Suppressor macrophage treated with lipopolysaccharide for 1 hour (primary cell): ENCODE results near the gene TFG.
A peak's percentile ranks its signal among the peaks of the same experiment; 100 is the strongest.
"Not testable (repeated sequence)": the region's sequence is repeated elsewhere in the genome, so short reads cannot be mapped to it uniquely, and the experiment has no call there.

Experiments
- DNase-seq, 3 donors: peaks; one replicate each; pipeline ENCODE4 v3.0.0-alpha.2; 2020 to 2022

The TFG gene

DNA sequence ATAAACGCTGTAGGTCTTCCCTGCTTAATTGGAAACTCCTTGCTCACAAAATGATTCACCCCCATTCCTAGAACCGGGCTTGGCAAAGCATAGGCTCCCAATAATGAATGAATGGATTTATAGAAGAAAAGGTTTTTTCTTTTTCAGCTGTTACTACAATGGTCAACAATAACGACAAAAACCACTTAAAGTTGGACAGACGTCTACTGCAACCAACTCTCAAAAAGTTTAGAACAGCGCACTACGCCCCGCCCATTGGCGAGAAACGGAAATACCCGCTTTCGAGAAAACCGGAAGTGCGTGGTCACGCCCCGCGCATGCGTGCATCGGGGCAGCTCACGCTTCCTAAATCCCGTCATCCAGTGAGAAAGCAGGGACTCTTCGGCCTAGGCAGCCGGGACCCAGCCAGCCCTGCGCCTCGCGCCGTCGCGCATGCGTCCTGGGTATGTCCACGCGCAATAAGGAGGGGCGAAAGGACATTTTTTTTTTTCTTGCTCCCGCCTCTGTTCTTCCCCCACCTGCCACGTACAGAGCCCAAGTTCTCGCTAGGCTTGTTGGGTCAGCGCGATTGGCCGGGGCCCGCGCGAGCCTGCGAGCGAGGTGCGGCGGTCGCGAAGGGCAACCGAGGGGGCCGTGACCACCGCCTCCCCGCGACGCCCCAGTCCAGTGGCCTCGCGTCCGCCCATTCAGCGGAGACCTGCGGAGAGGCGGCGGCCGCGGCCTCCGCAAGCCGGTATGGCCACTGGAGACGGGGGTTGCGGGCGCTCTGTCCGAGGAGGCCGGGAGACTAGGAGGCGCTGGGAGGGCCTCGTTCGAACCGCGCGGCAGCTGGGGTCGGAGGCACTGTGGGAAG lies at the start of gene TFG:
Gene TFG (plus strand): TSS at position 506 of the 853 bp plus-strand sequence. CDS start 4,192 bp downstream, outside the sequence.
- peak; percentile 100 for DNase-seq

GRCh38 chr3:100661294-100661693 lies 48.0 kb upstream of the TFG start:
- not testable (repeated sequence) for DNase-seq

DNA sequence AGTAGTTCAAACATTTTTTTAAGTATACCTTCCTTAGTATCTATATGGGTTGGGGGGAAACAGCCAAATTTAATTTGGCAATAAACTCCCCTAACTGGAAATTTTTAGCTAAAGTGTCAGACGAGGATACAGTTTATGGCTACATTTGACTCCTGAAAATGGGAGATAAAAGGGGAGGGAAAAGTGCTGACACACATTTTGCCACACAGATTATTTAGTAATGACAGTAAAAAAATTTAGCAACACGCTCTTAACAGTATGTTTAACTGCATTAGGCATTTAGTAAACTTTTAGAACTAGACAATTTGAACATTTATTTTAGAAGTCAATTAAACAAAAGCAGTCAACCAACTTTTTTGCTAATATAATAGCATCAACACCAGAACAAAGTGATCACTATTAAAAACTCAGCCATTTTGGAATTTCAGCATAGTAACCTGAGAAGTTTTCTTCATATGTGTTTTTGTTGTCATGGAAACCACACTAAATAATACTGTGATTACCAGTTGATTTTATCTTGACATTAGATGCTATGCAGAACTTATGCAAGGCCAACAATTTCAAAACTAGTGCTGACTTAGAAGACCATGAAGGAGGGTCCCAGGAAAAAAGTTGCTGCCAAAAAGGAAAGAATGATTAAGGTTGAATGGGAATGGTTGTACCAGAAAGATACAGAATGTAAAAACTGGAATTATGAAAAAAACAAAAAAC lies 47.0 kb upstream of the TFG start:
- DNase-seq = no peak

DNA sequence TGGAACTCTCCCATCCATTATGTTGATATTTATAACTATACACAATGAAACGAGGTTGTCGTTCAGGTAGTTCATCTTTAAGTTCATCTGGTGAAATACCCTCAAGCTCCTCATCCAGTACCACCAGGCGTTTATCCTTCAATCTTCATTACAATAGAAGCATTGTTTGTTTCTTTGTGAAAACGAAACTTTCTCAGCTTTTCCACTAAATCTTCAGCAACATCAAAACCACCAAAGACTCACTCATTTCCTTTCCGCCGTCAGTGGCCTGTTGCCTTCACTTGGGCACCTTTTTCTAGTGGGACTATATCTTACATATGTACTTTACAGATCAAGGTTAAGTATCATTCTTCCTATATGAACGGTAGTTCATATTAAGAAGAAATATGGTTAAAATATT lies 44.1 kb upstream of the TFG start:
- no peak for DNase-seq

GRCh38 chr3:100666699-100667098 lies 42.6 kb upstream of the TFG start:
- DNase-seq = not testable (repeated sequence)

- DNase-seq = not testable (repeated sequence)
Observed at GRCh38 chr3:100667316-100667715, 42.0 kb upstream of the TFG start.

- not testable (repeated sequence) for DNase-seq
Observed at GRCh38 chr3:100670995-100671394, 38.3 kb upstream of the TFG start.

DNA sequence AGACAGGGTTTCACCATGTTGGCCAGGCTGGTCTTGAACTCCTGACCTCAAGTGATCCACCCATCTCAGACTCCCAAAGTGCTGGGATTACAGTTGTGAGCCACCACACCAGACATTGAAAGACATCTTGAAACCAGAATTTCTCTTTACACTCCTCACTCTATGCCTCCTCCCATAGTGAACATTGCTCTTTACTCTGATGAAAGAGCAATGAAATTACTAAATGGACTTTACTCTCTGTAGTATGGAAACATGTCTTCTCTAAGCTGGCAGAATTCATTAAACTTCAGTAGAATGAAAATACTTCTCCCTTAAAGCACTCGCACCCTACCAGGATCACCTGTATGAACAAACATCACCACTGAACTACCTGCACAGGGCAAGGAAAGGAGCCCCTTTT lies 27.8 kb upstream of the TFG start:
- DNase-seq = no peak

GRCh38 chr3:100682056-100682853 lies 27.0 kb upstream of the TFG start:
- peak in 2 of 3 donors; percentile 5 to 19 for DNase-seq

- DNase-seq = no peak
Observed at GRCh38 chr3:100682854-100683760, 26.2 kb upstream of the TFG start.

GRCh38 chr3:100693225-100693624 lies 16.1 kb upstream of the TFG start:
- DNase-seq = no peak

GRCh38 chr3:100695696-100696095 lies 13.6 kb upstream of the TFG start:
- DNase-seq = no peak

DNA sequence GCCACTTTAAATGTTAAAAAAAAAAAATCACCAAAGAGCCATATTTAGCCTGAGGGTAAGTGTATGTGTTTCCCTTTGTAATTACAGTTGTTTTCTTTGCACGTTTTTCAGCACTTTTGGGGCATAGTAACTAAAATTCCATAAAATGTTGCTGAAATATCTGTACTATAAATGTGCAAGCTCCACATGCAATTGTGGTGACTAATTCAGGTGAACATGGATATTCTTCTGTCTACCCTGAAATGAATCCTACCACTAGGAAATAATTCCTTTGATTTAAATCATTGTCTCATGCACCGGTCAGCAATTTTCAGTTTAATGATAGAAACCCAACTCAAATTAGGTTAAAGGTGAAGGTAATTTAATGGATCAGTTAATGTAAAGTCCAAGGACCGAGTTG lies 13.1 kb upstream of the TFG start:
- no peak for DNase-seq

DNA sequence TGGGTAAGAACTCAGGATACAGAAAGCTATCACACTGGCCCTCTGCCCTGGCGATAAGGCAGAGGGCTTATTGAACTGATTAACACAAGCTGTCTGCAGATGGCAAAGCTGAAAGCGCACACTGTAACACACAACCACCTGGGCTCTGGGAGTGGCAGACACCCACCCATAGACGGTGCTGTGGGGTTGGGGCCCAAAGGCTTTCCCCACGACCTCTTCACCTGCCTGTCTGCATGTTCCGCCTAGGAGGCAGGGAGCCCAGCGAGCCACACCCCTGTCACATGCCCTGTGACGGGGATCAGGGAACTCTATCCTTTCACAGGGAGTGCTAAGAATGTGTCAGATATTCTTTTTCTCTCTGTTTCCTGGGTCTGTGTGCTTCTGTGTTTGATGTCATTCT lies 12.1 kb upstream of the TFG start:
- no peak for DNase-seq

GRCh38 chr3:100697723-100698285 lies 11.5 kb upstream of the TFG start:
- no peak for DNase-seq

- no peak for DNase-seq
Observed at GRCh38 chr3:100698736-100699135, 10.6 kb upstream of the TFG start.

DNA sequence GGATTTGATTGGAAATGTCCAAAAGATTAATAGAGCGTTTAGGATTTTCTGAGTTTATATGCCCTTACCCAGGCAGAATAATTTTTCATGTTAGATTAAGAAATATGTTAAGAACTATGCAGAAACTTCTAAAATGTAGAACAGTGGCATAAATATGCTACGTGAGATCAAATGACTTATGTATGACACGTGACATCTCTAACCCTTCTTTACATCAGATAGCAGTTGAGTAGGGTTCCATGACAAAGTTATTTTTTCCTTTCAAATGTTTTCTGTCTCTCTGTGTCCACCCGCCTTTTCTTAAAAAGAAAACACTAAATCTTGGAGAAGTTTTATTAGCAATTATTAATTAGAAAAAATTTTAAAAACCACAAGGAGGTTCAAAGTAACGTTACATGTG lies 8.6 kb upstream of the TFG start:
- DNase-seq = no peak

- DNase-seq = no peak
Observed at GRCh38 chr3:100702082-100702979, 7.0 kb upstream of the TFG start.

DNA sequence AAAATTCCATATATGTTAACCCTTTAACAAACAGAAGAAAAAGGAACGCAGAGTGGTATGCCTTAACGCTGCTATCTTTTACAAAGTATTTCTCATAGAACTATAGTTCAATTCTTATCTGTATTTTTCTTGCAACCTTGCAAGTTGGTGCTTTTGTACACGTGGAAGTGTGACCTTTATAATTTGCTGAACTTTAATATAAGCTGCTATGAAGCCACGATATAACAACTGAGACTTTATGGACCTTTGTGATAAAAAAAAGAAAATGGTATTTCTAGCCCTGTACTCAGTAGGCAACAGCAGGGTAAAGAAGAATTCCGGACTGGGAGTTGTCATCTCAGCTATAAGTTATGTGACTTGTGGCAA lies 6.3 kb upstream of the TFG start:
- no peak for DNase-seq

- DNase-seq = no peak
Observed at GRCh38 chr3:100703865-100704264, 5.4 kb upstream of the TFG start.

GRCh38 chr3:100706365-100706764 lies 2.9 kb upstream of the TFG start:
- no peak for DNase-seq
